ENCODE measurements around the gene TNNC1.

The TNNC1 gene

DNA sequence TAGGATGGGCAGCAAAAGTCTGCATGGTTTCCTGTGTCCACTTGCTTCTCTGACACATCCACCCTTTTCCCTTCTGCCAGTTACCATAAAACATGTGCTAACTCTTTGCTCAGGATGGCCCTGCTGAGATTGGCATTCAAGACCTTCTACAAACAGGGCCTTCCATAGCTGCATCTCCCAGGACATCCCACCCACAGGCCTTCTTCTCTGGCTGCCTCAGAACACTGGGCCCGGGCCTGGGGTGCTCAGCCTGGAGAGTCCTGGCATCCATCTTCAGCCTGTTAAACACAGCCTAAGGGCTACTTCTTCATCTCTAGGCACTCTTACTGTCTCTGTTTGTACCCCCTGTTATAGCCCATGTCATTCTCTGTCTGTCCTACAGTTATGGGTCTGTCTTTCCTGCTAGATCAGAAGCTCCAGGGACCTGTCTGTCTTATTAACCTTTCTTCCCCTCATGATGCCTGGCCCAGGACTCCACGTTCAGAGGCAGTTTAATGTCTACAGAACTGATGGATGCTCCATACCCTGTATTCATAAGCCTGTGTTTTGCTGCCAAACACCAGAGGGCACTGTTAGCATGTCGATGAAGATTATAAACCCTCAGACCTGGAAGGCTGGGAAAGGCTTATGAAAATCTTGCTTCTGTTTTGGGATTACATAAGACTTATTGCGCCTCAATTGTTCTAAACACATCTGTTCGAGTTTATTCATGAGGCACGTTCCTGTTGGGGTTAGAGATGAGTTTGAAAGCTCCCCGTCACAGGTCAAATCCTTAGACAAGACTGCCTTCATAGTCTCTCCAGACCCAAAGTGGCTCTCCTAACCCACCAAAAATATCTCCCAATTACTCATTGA is 25.5 kb downstream of the TNNC1 start:
- DNase-seq, result peak; percentile 55

- DNase-seq, result no peak
Observed at GRCh38 chr3:52423173-52423572, 30.7 kb downstream of the TNNC1 start.

DNA sequence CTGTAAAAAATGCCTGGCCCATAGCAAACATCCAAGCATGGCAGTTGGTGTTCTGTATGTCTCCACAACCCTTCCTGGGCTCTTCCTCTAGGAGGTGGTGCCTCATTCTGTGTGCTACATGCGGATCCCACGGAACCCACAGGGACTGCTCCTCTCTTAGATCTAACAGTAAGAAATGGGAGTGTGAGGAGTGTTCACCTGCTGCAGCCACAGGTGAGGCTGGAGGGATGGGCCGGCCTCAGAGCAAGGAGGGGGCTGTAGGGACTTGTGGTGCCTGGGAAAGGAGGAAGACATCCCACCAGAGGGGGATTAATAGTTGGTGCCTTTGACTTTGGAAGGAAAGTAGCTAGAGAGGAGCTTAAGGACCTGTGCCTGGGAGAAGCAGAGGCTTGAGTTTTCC is 31.2 kb downstream of the TNNC1 start:
- no peak for DNase-seq

GRCh38 chr3:52420388-52420787 is 33.5 kb downstream of the TNNC1 start:
- no peak for DNase-seq

GRCh38 chr3:52415800-52416199 is 38.0 kb downstream of the TNNC1 start:
- no peak for DNase-seq

- no peak for DNase-seq
Observed at GRCh38 chr3:52408466-52408865, 45.4 kb downstream of the TNNC1 start.

- DNase-seq, result no peak
Observed at GRCh38 chr3:52407779-52408178, 46.1 kb downstream of the TNNC1 start.

- DNase-seq, result no peak
Observed at GRCh38 chr3:52406791-52407510, 46.9 kb downstream of the TNNC1 start.

- no peak for DNase-seq
Observed at GRCh38 chr3:52406231-52406661, 47.6 kb downstream of the TNNC1 start.

DNA sequence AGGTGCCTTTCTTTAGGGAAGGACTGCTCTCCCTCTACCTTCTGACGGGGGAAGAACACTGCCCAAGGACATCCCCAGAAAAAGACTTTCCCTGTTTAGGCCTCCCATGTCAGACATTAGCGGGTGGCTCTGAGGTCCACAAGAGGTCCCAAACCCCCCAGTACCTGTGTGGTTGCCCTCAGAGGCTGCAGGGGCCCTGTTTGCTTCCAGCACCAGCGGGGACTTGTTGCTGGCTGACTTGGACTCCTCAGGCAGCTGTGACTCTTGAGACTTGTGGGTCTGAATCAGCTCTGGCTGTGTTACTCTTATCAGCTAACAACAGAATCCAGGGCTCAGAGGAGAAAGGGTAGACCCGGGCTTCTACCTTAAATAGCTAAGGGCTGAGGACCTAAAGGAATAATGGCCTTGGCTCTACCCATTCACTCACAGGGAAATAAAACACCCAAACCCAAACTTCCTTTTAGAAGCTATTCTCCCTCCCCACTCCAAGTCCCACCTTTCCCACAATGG is 48.2 kb downstream of the TNNC1 start:
- no peak for DNase-seq

GRCh38 chr3:52405066-52405465 is 48.8 kb downstream of the TNNC1 start:
- DNase-seq, result no peak

GRCh38 chr3:52404391-52404790 is 49.5 kb downstream of the TNNC1 start:
- DNase-seq, result no peak

DNA sequence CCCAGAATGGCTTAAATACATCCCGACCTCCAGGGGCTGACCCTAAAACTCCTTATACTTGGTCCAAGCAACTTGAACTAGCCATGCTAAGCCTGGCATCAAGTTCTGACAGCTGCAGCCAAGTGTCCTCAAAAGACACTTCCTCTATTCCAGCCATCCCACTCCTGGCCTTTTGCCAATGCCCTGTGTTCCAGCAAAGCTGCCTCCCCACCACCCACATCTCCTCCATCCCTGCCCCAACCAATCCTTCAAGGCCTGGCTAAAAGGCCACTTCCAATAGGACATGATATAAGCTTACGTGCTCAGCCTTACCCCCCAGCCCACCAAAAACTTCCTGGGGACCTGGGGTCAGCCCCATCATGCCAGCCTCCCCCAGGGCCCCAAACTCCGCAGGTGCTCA is 49.9 kb downstream of the TNNC1 start:
- no peak for DNase-seq

DNA sequence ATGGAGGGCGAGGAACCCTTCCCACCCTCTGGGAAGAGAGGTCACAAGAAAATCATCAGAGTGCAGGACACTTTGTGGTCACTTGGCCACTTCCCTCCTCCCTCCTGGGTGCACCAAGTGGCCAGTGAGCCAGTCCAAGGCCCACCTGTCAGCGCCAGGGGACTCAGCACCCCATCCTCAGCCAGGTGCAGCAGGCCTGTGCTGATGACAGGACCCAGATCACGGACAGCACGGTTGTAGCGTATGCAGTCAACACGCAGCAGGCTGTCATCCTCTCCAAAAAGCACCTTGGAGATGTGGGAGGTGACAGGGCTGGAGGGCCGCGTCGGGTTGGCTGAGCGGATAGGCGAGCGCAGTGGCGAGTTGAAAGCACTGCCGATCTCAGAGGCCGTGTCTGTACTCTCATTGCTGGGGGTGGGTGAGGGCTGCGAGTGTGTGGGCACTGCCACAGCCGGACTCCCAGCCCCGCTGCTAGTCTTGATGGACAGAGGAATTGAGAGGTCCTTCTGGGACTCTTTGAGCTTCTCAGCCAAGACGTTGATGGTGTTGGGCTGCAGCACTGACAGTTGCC is 50.5 kb downstream of the TNNC1 start:
- no peak for DNase-seq

GRCh38 chr3:52402706-52403270 is 51.1 kb downstream of the TNNC1 start:
- DNase-seq, result no peak

DNA sequence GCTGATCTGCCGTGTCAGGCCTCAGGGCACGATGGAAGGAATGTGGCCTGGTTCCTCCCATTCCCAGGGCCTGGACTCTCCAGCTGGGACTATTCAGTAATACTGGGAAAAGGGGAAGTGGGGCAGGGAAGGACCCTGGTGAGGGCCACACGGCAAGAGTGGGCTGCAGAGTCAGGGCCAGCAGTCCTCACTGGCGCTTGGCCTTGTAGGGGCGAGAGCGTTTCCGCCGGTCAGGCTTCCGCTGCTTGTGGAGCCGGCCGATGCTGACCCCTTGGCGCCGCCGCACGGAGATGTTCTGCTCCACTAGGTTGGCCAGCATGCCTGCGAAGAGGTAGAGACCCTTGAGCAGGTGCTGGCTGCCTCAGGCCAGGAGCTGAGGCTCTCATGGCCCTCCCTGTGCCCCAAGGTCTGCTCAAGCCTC is 51.7 kb downstream of the TNNC1 start:
- DNase-seq, result no peak

DNA sequence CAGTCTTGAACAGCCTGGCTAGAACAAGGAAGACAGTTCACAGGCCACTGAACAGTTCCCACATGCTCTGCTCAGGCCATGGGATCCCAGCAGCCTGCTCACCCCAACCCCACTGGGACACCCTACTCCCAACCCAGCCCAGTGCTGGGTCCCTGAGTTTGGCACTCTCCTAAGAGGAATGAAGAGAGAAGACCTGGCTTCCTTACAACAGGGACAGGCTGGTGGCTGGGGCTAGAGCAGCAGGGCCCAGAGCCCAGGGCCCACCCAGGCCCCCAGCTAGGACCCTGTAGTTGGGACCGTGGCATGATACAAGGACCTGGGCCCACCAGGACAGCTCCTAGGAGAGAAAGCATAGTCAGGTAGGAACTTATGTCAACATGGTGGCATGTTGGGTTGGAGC is 52.3 kb downstream of the TNNC1 start:
- no peak for DNase-seq
